Upper lobe of left lung (tissue), 6 donors: ENCODE results near the gene HIP1. TPM values are rescaled to one million over a fixed set of nuclear protein-coding genes. Genes with fewer than 3 reads are reported as not detected.
"Not testable (repeated sequence)": the region's sequence is repeated elsewhere in the genome, so short reads cannot be mapped to it uniquely, and the experiment has no call there.

ENCODE experiments used
- ATAC-seq, 2 donors: fragments of 200-7000 bp; cut with Tn5 transposase; one replicate each; pipeline ENCODE4 v1.9.1; 2022; ENCODE audit warnings: mild to moderate bottlenecking in 2 of 2, moderate library complexity in 2 of 2; ENCODE audit not compliant: low FRiP score in 2 of 2
- DNase-seq, 2 donors: peaks; one replicate each; pipeline ENCODE4 v3.0.0-alpha.2; 2019 to 2020
- H3K27ac ChIP-seq, 4 donors: fragments of 200-600 bp; sonication (generic); one replicate each; pipeline ENCODE4 v1.5.1; 2016 to 2019
- H3K27me3 ChIP-seq, 4 donors: fragments of 200-600 bp; sonication (generic); one replicate each; pipeline ENCODE4 v1.5.1; 2017 to 2019
- H3K36me3 ChIP-seq, 4 donors: fragments of 200-600 bp; sonication (generic); one replicate each; pipeline ENCODE4 v1.5.1; 2016 to 2019
- H3K4me1 ChIP-seq, 4 donors: fragments of 200-600 bp; sonication (generic); one replicate each; pipeline ENCODE4 v1.5.1; 2018 to 2019
- H3K4me3 ChIP-seq, 4 donors: fragments of 200-600 bp; sonication (generic); one replicate each; pipeline ENCODE4 v1.5.1; 2017 to 2019; ENCODE audit warnings: mild to moderate bottlenecking in 2 of 4, moderate library complexity in 1 of 4
- H3K9me3 ChIP-seq, 4 donors: fragments of 200-600 bp; sonication (generic); one replicate each; pipeline ENCODE4 v1.5.1; 2018 to 2019
- EP300 ChIP-seq, 4 donors: sonication (generic); formaldehyde crosslinking; IDR thresholded peaks; one replicate each; pipeline ENCODE4 v1.5.1; 2017; ENCODE audit warnings: antibody characterized with exemption in 4 of 4, control low read depth in 2 of 4
- POLR2A ChIP-seq, 4 donors: fragments of 450-650 bp; IDR thresholded peaks; one replicate each; pipeline ENCODE4 v1.5.1; 2016 to 2017; ENCODE audit warnings: antibody characterized with exemption in 4 of 4, mild to moderate bottlenecking in 2 of 4
- POLR2AphosphoS5 ChIP-seq, 2 donors: sonication (generic); formaldehyde crosslinking; IDR thresholded peaks; one replicate each; pipeline ENCODE4 v1.5.1; 2017; ENCODE audit warnings: antibody characterized with exemption in 2 of 2
- WGBS, 2 donors: methylation state at CpG; one replicate each; pipeline ENCODE4 v1.1.5; 2017 to 2018; 5-methylcytosine and 5-hydroxymethylcytosine counted together
- total RNA-seq, 6 donors: library from RNA; depleted of rRNA in 4 of 6; stranded (reverse); fragments of >200 nt in 4 of 6; gene quantifications; one replicate each; pipeline versions ENCODE4 v1.1.0 to v1.2.1, GENCODE V29; 2016 to 2021
- TF ChIP-seq, protein P1 (sequence below), 6 experiments: fragments of 450-650 bp in 4 of 6; fragments of 200-600 bp in 2 of 6; sonication (generic) in 2 of 6; IDR thresholded peaks; one replicate each; pipeline ENCODE4 v1.5.1; 2016 to 2019; ENCODE audit warnings: antibody characterized with exemption in 6 of 6
- donor health status: DM: no; HTN: no; CAD: no; lungs with moderate emphysema.
- donor health status: DM: no; HTN: yes; CAD: no; lungs with severe emphysema.

HIP1 gene
- total RNA-seq, 6 donors from 2014 or later, result 43.9 to 66.0 (median 55.2) TPM

- ATAC-seq (no peak), DNase-seq (no peak)
- H3K4me3 ChIP-seq, result no peak overlapping the region
- H3K4me1 ChIP-seq, result peaks cover 15 to 41% (median 18%) of the 10 kb centered on the region in 4 donors
- H3K27me3 ChIP-seq, result no peaks in the 10 kb centered on the region
- H3K9me3 ChIP-seq, result no peaks in the 10 kb centered on the region
- peak overlapping the region in 1 of 4 donors; percentile 44 for H3K27ac ChIP-seq
- TF ChIP-seq POLR2A (IDR thresholded peaks at IDR 0.05), result no peak
- no peak for TF ChIP-seq EP300 (IDR thresholded peaks at IDR 0.05)
- TF ChIP-seq, protein P1, sequence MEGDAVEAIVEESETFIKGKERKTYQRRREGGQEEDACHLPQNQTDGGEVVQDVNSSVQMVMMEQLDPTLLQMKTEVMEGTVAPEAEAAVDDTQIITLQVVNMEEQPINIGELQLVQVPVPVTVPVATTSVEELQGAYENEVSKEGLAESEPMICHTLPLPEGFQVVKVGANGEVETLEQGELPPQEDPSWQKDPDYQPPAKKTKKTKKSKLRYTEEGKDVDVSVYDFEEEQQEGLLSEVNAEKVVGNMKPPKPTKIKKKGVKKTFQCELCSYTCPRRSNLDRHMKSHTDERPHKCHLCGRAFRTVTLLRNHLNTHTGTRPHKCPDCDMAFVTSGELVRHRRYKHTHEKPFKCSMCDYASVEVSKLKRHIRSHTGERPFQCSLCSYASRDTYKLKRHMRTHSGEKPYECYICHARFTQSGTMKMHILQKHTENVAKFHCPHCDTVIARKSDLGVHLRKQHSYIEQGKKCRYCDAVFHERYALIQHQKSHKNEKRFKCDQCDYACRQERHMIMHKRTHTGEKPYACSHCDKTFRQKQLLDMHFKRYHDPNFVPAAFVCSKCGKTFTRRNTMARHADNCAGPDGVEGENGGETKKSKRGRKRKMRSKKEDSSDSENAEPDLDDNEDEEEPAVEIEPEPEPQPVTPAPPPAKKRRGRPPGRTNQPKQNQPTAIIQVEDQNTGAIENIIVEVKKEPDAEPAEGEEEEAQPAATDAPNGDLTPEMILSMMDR (IDR thresholded peaks at IDR 0.05), result no peak
- no peak for TF ChIP-seq POLR2AphosphoS5 (IDR thresholded peaks at IDR 0.05)
- 66 to 83% methylated on average over 2 to 5 of the region's 5 CpGs for WGBS, 2 donors
- H3K36me3 ChIP-seq, result peaks cover 0 to 3% (median under 1%) of the 10 kb centered on the region in 4 donors
These were observed 103.7 kb downstream of the HIP1 start for GRCh38 chr7:75635036-75635435.

DNA sequence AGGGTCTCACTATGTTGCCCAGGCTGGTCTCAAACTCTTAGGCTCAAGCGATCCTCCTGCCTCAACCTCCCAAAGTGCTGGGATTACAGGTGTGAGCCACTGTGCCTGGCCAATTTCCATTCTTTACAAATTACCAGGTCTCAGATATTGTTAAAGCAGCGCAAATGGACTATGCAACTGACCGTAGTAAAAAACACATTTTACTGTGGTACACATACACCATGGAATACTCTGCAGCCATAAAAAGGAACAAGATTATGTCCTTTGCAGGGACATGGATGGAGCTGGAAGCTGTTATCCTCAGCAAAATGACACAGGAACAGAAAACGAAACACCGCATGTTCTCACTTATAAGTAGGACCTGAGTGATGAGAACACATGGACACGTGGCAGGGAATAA, 106.2 kb downstream of the HIP1 start:
- H3K4me1 ChIP-seq, result peaks cover 5 to 27% (median 7%) of the 10 kb centered on the region in 4 donors
- H3K36me3 ChIP-seq, H3K9me3 ChIP-seq, H3K4me3 ChIP-seq, DNase-seq, H3K27me3 ChIP-seq, H3K27ac ChIP-seq, ATAC-seq: not testable (repeated sequence)
- WGBS, 2 donors, result 97 to 99% methylated on average over 6 of the region's 6 CpGs

- no peaks in the 10 kb centered on the region for H3K27me3 ChIP-seq
- no peak overlapping the region for H3K4me3 ChIP-seq
- peaks cover 0 to 3% (median under 1%) of the 10 kb centered on the region in 4 donors for H3K36me3 ChIP-seq
- H3K4me1 ChIP-seq, result peaks cover 0 to 28% (median 3%) of the 10 kb centered on the region in 4 donors
- no peak overlapping the region for H3K27ac ChIP-seq
- no peak for DNase-seq
- WGBS, 2 donors, result 74 to 82% methylated on average over 9 of the region's 9 CpGs
- H3K9me3 ChIP-seq, result peaks cover 0 to 4% (median 0%) of the 10 kb centered on the region in 4 donors
- ATAC-seq, result no peak
- TF ChIP-seq POLR2A (IDR thresholded peaks at IDR 0.05), result no peak
- TF ChIP-seq POLR2AphosphoS5 (IDR thresholded peaks at IDR 0.05), result no peak
- no peak for TF ChIP-seq EP300 (IDR thresholded peaks at IDR 0.05)
- TF ChIP-seq, protein P1 (IDR thresholded peaks at IDR 0.05), result no peak
These were observed 107.0 kb downstream of the HIP1 start for GRCh38 chr7:75631711-75632110.

- H3K4me1 ChIP-seq, result peaks cover 0 to 19% (median 0%) of the 10 kb centered on the region in 4 donors
- H3K27me3 ChIP-seq, result no peaks in the 10 kb centered on the region
- TF ChIP-seq POLR2A (IDR thresholded peaks at IDR 0.05), result no peak
- no peak for TF ChIP-seq EP300 (IDR thresholded peaks at IDR 0.05)
- TF ChIP-seq, protein P1 (IDR thresholded peaks at IDR 0.05), result no peak
- no peak for TF ChIP-seq POLR2AphosphoS5 (IDR thresholded peaks at IDR 0.05)
- ATAC-seq (no peak), DNase-seq (no peak)
- peaks cover 0 to 4% (median 0%) of the 10 kb centered on the region in 4 donors for H3K9me3 ChIP-seq
- H3K4me3 ChIP-seq, result no peak overlapping the region
- no peak overlapping the region for H3K27ac ChIP-seq
- H3K36me3 ChIP-seq, result peaks cover 0 to 3% (median under 1%) of the 10 kb centered on the region in 4 donors
- WGBS, 2 donors, result 60 to 78% methylated on average over 3 of the region's 3 CpGs
These were observed 108.2 kb downstream of the HIP1 start for GRCh38 chr7:75630549-75630948.

DNA sequence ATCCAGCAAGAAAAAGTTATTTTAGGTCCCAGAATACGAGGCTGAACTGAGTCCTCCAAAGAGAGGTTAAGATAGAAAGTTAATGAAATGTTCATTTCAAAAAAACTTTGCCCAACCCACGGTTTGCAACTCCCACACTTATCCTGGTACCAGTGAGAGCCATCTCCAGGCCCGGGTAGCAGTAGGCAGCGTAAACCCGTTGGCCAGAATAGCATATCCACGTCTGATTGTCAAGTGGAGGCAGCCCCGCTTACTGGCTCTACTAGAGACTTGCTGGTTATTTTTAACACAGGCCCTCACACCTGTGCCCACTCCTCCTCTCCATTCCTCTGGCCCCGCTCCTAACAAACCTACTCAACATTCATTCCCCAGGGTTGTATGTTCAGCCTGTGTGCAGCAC, 109.7 kb downstream of the HIP1 start:
- Histone ChIP-seq H3K27me3 (no peaks in the 10 kb centered on the region), H3K4me1 (peaks cover 7 to 26% (median 10%) of the 10 kb centered on the region in 4 donors), H3K4me3 (no peak overlapping the region), H3K27ac (no peak overlapping the region), H3K36me3 (peaks cover 0 to 2% (median 0%) of the 10 kb centered on the region in 4 donors), H3K9me3 (peaks cover 0 to 4% (median 0%) of the 10 kb centered on the region in 4 donors)
- WGBS, 2 donors, result 71 to 77% methylated on average over 8 of the region's 8 CpGs
- DNase-seq (peak in 1 of 2 donors; percentile 42), ATAC-seq (no peak)
- TF ChIP-seq POLR2A (IDR thresholded peaks at IDR 0.05), result no peak
- no peak for TF ChIP-seq EP300 (IDR thresholded peaks at IDR 0.05)
- TF ChIP-seq, protein P1 (IDR thresholded peaks at IDR 0.05), result no peak
- TF ChIP-seq POLR2AphosphoS5 (IDR thresholded peaks at IDR 0.05), result no peak
